ENCODE results near the gene CHRNE.

The CHRNE gene

GRCh38 chr17:4851084-4851483, 51.8 kb downstream of the CHRNE start:
- DNase-seq = no peak

- no peak for DNase-seq
Observed at GRCh38 chr17:4850246-4850645, 52.7 kb downstream of the CHRNE start.

GRCh38 chr17:4849011-4849536, 53.8 kb downstream of the CHRNE start:
- no peak for DNase-seq

Data from activated CD4-positive, alpha-beta T cell treated with anti-CD3 and anti-CD28 coated beads, Interleukin-2, Interleukin-6, amounts not matched to agents 100 ng/mL and 50 ng/mL, durations not matched to agents 16 hours and 8 hours (primary cell).